GM19455 (cell line): Measurements from ENCODE around the gene BRIP1.
"Not testable (repeated sequence)": the region's sequence is repeated elsewhere in the genome, so short reads cannot be mapped to it uniquely, and the experiment has no call there.

Experiments
- ATAC-seq: cut with Tn5 transposase; IDR thresholded peaks from one replicate; pipeline ENCODE4 v1.9.1; 2021; ENCODE audit not compliant: unreplicated experiment

Gene BRIP1

DNA sequence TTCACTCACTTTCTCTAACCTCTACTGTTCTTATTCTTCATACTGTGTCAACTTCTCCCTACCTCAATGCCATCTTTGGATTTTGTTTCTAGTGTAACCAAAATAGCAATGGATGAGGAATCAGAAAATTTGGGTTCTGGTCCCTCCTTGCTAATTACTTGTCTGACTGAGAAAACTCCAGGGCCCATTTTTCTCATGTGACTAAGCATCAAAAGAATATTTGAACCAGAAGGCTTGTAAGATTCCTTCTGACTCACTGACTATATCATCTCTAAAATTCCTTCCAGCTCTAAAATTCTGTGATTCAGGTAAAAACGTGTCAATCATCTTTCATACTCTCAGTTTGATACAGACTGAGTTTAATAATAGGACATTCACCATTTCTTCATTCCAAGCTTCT, 57.9 kb downstream of the BRIP1 start:
- no peak for ATAC-seq

DNA sequence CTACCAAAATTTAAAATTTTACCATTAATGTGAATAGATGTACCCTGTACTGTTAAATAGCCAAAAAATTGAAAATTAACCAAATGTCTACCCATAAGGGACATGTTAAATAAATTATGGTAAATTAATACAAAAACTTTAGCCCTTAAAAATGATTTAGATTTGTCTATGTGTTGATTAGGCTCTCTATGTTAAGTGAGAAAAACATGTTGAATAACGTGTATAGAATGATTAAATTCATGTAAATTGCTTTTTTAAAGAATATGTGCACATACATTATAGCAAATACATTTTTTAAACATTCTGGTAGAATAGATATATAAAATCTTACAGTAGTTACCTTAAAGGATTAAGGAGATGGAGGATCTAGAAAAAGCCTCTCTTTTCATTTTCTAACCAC, 59.5 kb downstream of the BRIP1 start:
- ATAC-seq: no peak

DNA sequence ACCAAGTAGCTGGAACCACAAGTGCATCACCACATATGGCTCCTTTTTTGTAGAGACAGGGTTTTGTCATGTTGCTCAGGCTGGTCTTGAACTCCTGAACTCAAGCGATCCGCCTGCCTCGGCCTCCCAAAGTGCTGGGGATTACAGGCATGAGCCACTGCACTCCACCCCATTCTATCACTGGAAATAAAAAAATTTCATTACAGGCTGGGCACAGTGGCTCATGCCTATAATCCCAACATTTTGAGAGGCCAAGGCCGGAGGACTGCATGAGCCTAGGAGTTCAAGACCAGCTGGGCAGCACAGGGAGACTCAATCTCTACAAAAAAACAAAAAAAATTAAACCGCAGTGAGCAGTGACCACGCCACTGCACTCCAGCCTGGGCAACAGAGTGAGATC, 60.1 kb downstream of the BRIP1 start:
- no peak for ATAC-seq

DNA sequence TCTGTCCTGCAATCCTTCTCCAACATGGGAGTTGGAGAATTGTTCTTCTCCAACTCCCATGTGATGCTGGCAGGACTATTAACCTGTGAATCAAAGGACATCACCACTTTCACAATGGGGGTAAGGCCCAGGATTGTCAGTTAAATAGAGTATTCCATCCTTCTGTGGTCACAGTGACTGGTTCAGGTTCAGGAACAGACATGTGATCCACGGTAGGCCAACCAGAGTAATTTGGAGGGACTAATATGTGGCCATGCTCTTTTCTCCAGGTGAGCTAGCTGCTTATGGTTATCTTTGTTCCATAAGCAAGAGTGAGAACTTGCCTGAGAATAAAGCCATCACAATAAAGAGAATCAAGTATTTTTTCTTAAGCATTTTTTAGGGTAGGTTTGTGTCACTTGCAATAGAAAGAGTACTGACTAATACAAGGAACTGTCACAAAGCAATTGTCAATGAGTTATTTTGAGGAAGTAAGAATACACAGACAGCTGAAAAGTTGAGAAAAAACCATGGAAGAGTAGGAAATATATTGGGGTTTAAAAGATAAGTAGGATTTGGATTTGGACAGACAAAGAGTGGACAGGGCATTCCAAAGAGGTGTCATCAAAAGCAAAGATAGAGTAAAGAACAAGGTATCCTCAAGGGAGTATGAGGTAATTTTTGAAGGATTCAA, 63.4 kb downstream of the BRIP1 start:
- ATAC-seq: no peak

DNA sequence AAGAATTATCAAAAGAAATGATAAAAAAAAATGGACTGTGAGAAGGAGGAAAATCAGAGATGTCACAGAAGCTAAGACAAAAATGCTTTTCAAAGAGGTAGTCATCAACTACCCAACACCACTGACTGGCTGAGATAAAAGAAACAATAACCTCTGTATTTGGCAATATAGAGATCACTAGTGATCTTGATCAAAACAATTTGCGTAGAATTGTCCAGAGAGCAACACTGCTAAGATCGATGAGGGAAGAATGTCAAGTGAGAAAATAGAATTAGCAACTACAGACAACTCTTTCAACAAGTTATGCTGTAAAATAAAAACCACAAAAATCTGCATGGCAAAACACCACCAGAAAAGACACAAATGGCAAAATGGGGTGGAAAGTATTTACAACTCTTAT, 66.0 kb downstream of the BRIP1 start:
- no peak for ATAC-seq

DNA sequence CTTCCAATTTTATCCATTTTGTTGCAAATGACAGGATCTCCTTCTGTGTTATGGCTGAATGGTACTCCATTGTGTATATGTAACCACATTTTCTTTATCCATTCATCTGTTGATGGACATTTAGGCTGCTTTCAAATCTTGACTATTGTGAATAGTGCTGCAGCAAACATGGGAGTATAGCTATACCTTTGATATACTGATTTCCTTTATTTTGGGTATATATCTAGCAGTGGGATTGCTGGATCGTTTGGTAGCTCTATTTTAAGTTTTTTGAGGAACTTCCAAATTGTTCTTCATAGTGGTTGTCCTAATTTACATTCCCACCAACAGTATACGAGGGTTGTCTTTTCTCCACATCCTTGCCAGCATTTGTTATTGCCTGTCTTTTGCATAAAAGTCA, 67.8 kb downstream of the BRIP1 start:
- ATAC-seq: no peak

DNA sequence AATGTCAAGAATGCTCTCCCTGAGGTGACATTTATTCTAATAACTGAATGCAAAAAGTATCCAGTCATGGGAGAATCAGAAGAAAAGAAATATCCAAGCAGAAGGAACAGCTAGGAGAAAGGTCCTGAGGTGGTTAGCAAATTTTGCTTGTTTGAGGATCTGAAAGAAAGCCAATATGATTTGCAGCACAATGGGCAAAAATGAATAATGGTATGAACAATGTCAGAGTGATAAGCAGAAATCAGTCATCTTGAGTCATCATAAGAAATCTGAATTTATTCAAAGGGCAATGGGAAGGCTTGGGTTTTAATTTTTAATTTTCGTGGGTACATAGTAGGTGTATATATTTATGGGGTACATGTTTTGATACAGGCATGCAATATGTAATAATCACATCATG, 68.5 kb downstream of the BRIP1 start:
- ATAC-seq: no peak

DNA sequence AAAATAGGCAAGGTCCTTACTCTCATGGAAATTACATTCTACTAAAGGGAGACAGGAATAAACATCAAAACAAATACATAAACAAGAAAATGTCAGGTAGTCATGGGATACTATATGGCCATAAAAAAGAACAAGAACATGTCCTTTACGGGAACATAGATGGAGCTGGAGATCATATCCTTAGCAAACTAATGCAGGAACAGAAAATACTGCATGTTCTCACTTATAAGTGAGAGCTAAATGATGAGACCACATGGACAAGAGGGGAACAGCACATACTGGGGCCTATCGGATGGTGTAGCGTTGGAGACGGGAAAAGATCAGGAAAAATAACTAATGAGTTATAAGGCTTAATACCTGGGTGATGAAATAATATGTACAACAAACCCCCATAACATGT, 69.1 kb downstream of the BRIP1 start:
- ATAC-seq: no peak

DNA sequence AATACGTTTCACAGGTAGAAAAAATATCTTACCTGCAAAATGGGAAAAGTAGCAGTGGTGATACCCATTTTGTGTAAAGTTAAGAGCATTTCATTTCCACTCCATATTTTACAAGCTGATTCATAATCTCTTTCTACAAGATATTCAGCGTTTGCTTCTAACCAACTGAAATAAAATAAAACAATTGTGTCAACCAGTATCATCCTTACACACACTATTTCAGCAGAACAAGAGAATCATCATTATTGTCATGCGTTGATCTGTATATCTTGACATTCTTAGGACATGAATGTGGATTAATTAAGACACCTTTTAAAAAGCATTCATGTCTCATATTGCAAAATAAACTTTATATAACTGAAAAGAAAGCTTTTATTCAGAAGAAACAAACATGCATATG, 69.8 kb downstream of the BRIP1 start:
- no peak for ATAC-seq

DNA sequence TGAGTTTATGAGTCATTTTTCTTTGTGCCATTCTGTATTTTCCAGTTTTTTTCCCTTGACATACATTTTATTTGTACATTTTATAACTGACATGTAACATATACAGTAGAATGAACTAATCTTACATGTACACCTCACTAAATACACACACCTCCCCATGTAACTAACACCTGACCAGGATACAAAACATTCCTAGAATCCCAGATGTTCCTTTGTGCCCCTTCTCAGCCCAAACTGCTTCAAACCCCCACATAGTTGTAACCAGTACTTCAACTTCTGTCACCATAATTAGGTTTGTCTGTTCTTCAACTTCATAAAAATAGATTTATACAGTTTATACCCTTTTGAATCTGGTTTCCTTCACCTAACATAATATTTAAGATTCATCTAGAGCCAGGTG, 73.5 kb downstream of the BRIP1 start:
- ATAC-seq: no peak

DNA sequence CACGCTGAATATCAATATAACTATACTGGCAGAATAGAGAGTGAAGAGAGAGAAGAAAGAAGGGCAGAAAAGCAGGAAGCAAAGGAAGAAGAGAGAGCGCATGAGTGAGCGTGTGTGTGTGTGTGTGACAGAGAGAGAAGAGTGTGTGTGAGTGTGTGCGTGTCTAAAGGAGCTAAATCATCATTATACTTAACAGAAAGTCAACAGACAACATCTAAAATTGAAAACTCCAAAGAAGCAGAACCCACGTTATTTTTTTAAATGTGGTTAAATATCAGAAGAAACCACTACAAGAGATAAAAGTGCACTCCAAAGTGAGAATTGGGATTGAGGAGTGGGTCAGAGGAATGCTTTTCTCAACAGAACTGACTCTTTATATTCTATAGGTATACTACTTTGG, 77.2 kb downstream of the BRIP1 start:
- ATAC-seq: no peak

DNA sequence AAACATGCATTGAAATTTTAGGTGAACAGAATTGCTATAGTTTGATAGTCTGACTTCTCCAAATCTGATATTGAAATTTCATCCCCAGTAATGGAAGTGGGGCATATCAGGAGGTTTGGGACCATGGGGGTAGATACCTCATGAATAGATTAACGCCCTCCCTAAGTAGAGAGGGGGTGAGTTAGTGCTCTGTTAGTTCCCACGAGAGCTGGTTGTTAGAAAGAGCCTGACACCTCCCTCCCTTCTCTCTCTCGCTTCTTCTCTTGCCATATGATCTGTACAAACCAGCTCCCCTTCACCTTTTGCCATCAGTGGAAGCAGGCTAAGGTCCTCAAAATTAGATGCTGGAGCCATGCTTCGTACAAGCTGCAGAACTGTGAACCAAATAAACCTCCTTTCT, 78.8 kb downstream of the BRIP1 start:
- no peak for ATAC-seq

DNA sequence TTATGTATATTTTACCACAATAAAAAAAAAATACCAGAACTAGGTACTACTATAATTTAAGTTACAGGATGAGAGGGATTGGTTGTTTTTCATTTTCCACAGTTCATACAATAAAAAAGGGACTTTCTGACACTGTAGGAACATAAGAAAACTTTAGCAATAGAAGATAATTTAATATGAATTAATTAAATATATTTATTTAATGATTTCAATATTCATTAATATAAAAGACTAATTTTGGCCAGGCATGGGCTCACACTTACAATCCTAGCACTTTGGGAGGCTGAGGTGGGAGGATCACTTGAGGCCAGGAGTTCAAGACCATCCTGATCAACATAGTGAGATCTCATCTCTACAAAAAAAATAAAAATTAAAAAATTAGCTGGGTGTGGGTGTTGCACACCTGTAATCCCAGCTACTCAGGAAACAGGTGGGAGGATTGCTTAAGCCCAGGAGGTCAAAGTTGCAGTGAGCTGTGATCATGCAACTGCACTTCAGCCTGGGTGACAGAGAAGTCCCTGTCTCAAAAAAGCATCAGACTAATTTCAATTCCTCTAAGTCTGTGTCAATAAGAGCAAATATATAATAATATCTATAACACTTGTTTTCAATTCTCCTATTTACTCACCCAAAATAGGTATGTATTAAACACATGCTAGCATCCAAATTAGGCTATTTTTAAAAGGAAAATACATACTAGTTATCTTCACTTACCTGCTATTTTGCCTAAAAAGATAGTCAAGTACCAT, 79.6 kb downstream of the BRIP1 start:
- ATAC-seq: no peak

DNA sequence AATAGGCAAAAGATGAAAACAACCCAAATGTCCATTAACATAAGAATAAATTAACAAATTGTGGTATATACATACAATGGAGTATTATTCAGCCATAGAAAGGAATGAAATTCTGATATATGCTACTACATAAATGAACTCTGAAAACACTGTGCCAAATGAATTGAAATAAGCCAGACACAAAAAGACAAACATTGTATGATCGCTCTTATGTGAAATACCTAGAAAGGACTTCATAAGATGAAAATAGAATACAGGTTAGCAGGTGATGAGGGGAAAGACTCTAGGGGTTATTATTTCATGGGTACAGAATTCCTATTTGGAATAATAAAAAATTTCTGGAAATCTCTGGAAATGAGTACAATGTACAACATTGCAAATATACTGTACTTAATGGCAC, 80.2 kb downstream of the BRIP1 start:
- no peak for ATAC-seq

DNA sequence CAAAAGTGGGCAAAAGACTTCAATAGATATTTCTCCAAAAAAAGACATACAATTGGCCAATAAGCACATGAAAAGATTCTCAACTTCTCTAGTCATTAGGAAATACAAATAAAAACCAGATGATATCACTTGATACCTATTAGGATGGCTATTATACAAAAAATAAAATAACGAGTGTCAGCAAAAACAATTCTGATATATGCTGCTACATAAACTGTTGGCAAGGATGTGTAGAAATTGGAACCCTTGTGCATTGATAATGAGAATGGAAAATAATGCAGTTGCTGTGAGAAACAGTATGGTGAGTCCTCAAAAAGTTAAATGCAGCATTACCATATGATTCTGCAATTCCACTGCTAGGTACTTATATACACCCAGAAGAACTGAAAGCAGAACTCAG, 80.6 kb downstream of the BRIP1 start:
- no peak for ATAC-seq

DNA sequence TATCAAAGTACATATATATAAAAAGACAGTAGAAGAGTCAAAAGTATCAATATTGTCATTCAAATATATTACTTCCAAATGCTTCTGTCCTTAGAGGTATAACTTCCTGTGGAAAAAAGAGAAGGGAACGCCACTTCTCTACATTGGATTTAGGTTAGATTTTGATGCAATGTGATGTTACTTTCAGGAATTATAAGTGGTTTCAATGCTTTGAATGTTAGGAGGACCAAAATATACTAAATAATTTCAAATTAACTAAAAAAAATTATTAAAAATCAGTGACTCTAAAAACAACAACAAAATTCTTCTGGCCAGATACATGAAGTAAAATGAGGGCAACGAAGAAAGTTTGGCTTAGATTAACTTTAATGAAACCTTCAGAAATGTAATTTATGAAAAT, 88.0 kb downstream of the BRIP1 start:
- no peak for ATAC-seq

DNA sequence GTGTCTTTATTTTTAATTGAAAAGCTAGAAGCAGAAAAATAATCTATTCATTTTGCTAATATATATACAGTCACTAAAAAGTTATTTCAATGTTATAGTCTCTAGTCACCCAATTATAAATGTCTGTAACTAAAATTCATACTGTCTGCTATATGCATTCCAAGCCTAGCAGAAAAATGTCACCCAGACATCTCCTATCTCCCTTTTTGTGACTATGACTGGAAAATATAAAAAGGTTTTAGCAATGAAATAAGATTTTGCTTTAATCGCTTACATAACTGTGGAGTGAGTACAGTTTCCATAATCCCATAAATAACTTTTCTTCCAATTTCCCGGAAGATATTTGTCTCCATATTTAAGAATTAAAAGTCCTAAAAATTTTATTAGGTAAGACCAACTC, 88.6 kb downstream of the BRIP1 start:
- no peak for ATAC-seq

DNA sequence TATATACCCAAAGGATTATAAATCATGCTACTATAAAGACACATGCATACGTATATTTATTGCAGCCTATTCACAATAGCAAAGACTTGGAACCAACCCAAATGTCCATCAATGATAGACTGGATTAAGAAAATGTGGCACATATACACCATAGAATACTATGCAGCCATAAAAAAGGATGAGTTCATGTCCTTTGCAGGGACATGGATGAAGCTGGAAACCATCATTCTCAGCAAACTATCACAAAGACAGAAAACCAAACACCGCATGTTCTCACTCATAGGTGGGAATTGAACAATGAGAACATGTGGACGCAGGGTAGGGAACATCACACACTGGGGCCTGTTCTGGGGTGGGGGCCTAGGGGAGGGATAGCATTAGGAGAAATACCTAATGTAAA, 89.2 kb downstream of the BRIP1 start:
- not testable (repeated sequence) for ATAC-seq

DNA sequence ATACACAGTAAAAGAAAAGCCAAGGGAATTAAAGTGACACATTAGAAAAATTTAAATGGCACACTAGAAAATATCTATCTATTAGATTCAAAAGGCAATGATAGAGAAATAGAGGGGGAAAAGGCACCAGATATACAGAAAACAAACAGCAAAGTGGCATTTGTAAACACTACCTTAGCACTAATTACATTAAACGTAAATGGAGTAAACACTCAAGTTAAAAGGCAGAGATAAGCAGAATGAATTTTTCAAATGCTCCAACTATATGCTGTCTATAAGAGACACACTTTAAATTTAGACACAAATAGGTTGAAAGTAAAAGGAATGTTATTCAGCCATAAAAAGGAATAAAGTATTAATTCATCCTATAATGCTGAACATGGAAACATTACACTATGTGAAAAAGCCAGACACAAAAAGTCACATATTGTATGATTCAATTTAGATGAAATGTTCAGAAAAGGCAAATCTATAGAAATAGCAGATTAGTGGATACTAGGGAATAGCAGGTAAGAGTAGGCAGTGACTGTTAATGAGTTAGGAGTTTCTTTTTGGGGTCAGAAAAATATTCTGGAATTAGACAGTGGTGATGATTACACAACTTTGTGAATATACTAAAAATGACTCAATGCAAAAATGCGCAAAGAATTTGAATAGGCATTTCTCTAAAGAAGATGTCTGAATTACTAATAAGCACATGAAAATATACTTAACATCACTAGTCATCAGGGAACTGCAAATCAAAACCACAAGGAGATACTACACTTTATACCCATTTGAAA, 92.4 kb downstream of the BRIP1 start:
- ATAC-seq: no peak

DNA sequence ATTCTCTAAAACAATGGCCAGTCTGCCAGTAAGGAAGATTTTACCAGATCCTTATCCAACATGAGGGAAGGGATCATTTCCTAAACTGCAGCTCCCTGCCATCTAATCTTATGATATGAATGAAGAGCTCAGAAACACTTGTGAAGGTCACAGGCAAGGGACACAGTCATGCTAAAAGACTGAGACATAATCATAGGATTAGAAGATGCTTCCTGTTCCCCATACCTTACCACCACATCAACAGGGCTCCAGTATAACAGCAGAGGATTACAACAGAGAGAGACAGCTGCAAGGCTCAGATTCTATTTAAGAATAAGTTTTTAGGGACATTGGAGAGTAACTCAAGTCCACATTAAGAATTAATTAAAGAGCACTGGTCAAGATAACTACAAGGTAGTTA, 93.3 kb downstream of the BRIP1 start:
- no peak for ATAC-seq

DNA sequence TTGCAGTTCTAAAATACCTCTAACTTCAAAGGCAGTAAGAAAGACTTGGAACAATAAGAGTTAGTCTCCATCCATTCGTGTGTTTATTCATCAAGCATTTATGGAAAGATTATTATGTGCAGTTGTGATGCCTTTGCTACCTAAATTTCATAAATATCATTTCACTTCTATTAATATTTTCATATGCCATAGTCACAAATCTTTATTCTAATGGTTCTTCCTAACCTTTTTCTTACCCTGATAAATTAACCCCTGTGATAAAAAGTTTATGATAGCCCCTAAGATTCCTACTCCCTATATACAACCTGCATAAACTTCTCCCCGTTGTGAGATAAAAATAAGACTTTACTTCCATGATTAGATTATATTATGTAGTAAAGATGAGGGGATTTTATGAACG, 94.9 kb downstream of the BRIP1 start:
- ATAC-seq: no peak

DNA sequence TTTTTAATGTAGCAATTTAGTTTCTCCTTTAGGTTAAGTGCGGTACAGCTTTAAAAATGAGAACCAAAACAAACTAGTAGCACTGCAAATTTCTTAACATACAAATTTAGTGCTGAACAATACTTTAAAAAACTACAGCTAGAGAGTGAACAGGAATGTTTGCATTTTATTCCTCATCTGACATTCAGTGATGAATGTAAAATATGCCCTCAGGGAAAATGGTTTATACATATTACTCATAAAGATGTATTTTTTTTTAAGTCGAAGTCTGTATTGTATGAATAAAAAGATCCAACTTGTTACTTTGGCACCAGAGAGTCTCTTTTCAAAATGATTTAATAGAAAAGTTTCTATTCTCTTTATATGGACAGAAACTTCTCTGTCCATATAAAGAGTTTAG, 96.8 kb downstream of the BRIP1 start:
- no peak for ATAC-seq
